ENCODE measurements around the gene PRKCE. TPM values are rescaled to one million over a fixed set of nuclear protein-coding genes. Genes with fewer than 3 reads are reported as not detected.

PRKCE gene
- total and polyA plus RNA-seq, 4 experiments from 2014 or later, result 1.8 to 21.7 (median 11.0) TPM

GRCh38 chr2:46169467-46169866 is 518.0 kb downstream of the PRKCE start:
- Histone ChIP-seq H3K27ac (ENCODE audit: low read depth, low read length) (no peak overlapping the region), H3K27me3 (ENCODE audit: insufficient read depth, low read length) (no peaks in the 10 kb centered on the region), H3K9me3 (ENCODE audit: control insufficient read depth in 1 of 2, low read length in 2 of 2) (no peaks in the 10 kb centered on the region), H3K4me1 (ENCODE audit: insufficient read depth, low read length) (no peaks in the 10 kb centered on the region), H3K4me3 (ENCODE audit: low read length in 2 of 2) (no peak overlapping the region), H3K36me3 (ENCODE audit: insufficient read depth, low read length) (no peaks in the 10 kb centered on the region)
- no peaks in the 10 kb centered on the region for H3K27me3 Mint-ChIP-seq
- H3K27ac Mint-ChIP-seq, result no peak overlapping the region
- no peak for DNase-seq
- intact Hi-C loops (cut with micrococcal nuclease), result no loop called here
- no peak overlapping the region for H3K4me3 Mint-ChIP-seq
- ChIA-PET POLR2A (ENCODE audit: partially characterized antibody) (no interaction called here), CTCF (ENCODE audit: partially characterized antibody) (no interaction called here)
- H3K36me3 Mint-ChIP-seq, result peaks cover 1 to 6% of the 10 kb centered on the region in 2 donors
- H3K4me1 Mint-ChIP-seq, result peaks cover 0 to 10% (median 3%) of the 10 kb centered on the region in 4 donors
- H3K9me3 Mint-ChIP-seq, result peaks cover 0 to 2% (median 0%) of the 10 kb centered on the region in 8 donors

GRCh38 chr2:46170026-46170425 is 518.6 kb downstream of the PRKCE start:
- CTCF ChIA-PET (ENCODE audit: partially characterized antibody), result no interaction called here
- Histone ChIP-seq H3K27me3 (ENCODE audit: insufficient read depth, low read length) (no peaks in the 10 kb centered on the region), H3K9me3 (ENCODE audit: control insufficient read depth in 1 of 2, low read length in 2 of 2) (no peaks in the 10 kb centered on the region), H3K4me1 (ENCODE audit: insufficient read depth, low read length) (no peaks in the 10 kb centered on the region), H3K36me3 (ENCODE audit: insufficient read depth, low read length) (no peaks in the 10 kb centered on the region), H3K27ac (ENCODE audit: low read depth, low read length) (no peak overlapping the region), H3K4me3 (ENCODE audit: low read length in 2 of 2) (no peak overlapping the region)
- POLR2A ChIA-PET (ENCODE audit: partially characterized antibody), result no interaction called here
- Mint-ChIP-seq H3K27ac (no peak overlapping the region), H3K4me1 (peaks cover 0 to 14% (median 3%) of the 10 kb centered on the region in 4 donors), H3K4me3 (no peak overlapping the region), H3K9me3 (peaks cover 0 to 2% (median 0%) of the 10 kb centered on the region in 8 donors), H3K36me3 (peaks cover 0 to 3% of the 10 kb centered on the region in 2 donors), H3K27me3 (no peaks in the 10 kb centered on the region)
- DNase-seq, result no peak
- intact Hi-C loops (cut with micrococcal nuclease), result no loop called here

GRCh38 chr2:46170611-46171350 is 519.3 kb downstream of the PRKCE start:
- no peaks in the 10 kb centered on the region for H3K4me1 ChIP-seq (ENCODE audit: insufficient read depth, low read length)
- no peak overlapping the region for H3K27ac ChIP-seq (ENCODE audit: low read depth, low read length)
- Mint-ChIP-seq H3K27me3 (no peaks in the 10 kb centered on the region), H3K4me3 (no peak overlapping the region), H3K27ac (no peak overlapping the region), H3K36me3 (no peaks in the 10 kb centered on the region), H3K9me3 (peaks cover 0 to 2% (median 0%) of the 10 kb centered on the region in 8 donors), H3K4me1 (peaks cover 0 to 14% (median 3%) of the 10 kb centered on the region in 4 donors)
- DNase-seq, result no peak
- no peaks in the 10 kb centered on the region for H3K27me3 ChIP-seq (ENCODE audit: insufficient read depth, low read length)
- intact Hi-C loops (cut with micrococcal nuclease), result no loop called here
- ChIA-PET CTCF (ENCODE audit: partially characterized antibody) (no interaction called here), POLR2A (ENCODE audit: partially characterized antibody) (no interaction called here)
- no peaks in the 10 kb centered on the region for H3K9me3 ChIP-seq (ENCODE audit: control insufficient read depth in 1 of 2, low read length in 2 of 2)
- no peak overlapping the region for H3K4me3 ChIP-seq (ENCODE audit: low read length in 2 of 2)
- H3K36me3 ChIP-seq (ENCODE audit: insufficient read depth, low read length), result no peaks in the 10 kb centered on the region

GRCh38 chr2:46171411-46171953 is 520.0 kb downstream of the PRKCE start:
- Histone ChIP-seq H3K9me3 (ENCODE audit: control insufficient read depth in 1 of 2, low read length in 2 of 2) (no peaks in the 10 kb centered on the region), H3K36me3 (ENCODE audit: insufficient read depth, low read length) (no peaks in the 10 kb centered on the region), H3K4me1 (ENCODE audit: insufficient read depth, low read length) (no peaks in the 10 kb centered on the region), H3K4me3 (ENCODE audit: low read length in 2 of 2) (no peak overlapping the region), H3K27ac (ENCODE audit: low read depth, low read length) (no peak overlapping the region), H3K27me3 (ENCODE audit: insufficient read depth, low read length) (no peaks in the 10 kb centered on the region)
- Mint-ChIP-seq H3K4me3 (no peak overlapping the region), H3K4me1 (peaks cover 0 to 14% (median 3%) of the 10 kb centered on the region in 4 donors), H3K36me3 (no peaks in the 10 kb centered on the region), H3K9me3 (peaks cover 0 to 2% (median 0%) of the 10 kb centered on the region in 8 donors), H3K27ac (no peak overlapping the region), H3K27me3 (no peaks in the 10 kb centered on the region)
- CTCF ChIA-PET (ENCODE audit: partially characterized antibody), result interaction anchor here (1.0 kb wide), 1 partner anchor 192 kb away, joined by 4 read pairs; no protein-coding TSS in a partner anchor
- no peak for DNase-seq
- intact Hi-C loops (cut with micrococcal nuclease), result no loop called here
- POLR2A ChIA-PET (ENCODE audit: partially characterized antibody), result no interaction called here

GRCh38 chr2:46171996-46172546 is 520.6 kb downstream of the PRKCE start:
- no peak overlapping the region for H3K27ac ChIP-seq (ENCODE audit: low read depth, low read length)
- DNase-seq, result no peak
- H3K27me3 Mint-ChIP-seq, result no peaks in the 10 kb centered on the region
- H3K4me1 ChIP-seq (ENCODE audit: insufficient read depth, low read length), result no peaks in the 10 kb centered on the region
- no peak overlapping the region for H3K4me3 Mint-ChIP-seq
- H3K9me3 ChIP-seq (ENCODE audit: control insufficient read depth in 1 of 2, low read length in 2 of 2), result no peaks in the 10 kb centered on the region
- H3K27ac Mint-ChIP-seq, result no peak overlapping the region
- H3K36me3 ChIP-seq (ENCODE audit: insufficient read depth, low read length), result no peaks in the 10 kb centered on the region
- H3K4me3 ChIP-seq (ENCODE audit: low read length in 2 of 2), result no peak overlapping the region
- no peaks in the 10 kb centered on the region for H3K36me3 Mint-ChIP-seq
- intact Hi-C loops (cut with micrococcal nuclease), result no loop called here
- CTCF ChIA-PET (ENCODE audit: partially characterized antibody), result interaction anchor here (1.0 kb wide), 1 partner anchor 191 kb away, joined by 4 read pairs; no protein-coding TSS in a partner anchor
- H3K27me3 ChIP-seq (ENCODE audit: insufficient read depth, low read length), result no peaks in the 10 kb centered on the region
- peaks cover 0 to 14% (median 3%) of the 10 kb centered on the region in 4 donors for H3K4me1 Mint-ChIP-seq
- peaks cover 0 to 2% (median 0%) of the 10 kb centered on the region in 8 donors for H3K9me3 Mint-ChIP-seq
- POLR2A ChIA-PET (ENCODE audit: partially characterized antibody), result no interaction called here

GRCh38 chr2:46173030-46173429 is 521.6 kb downstream of the PRKCE start:
- no peak overlapping the region for H3K4me3 ChIP-seq (ENCODE audit: low read length in 2 of 2)
- no peak overlapping the region for H3K4me3 Mint-ChIP-seq
- POLR2A ChIA-PET (ENCODE audit: partially characterized antibody), result no interaction called here
- no peaks in the 10 kb centered on the region for H3K27me3 Mint-ChIP-seq
- H3K36me3 Mint-ChIP-seq, result no peaks in the 10 kb centered on the region
- H3K9me3 ChIP-seq (ENCODE audit: control insufficient read depth in 1 of 2, low read length in 2 of 2), result no peaks in the 10 kb centered on the region
- H3K36me3 ChIP-seq (ENCODE audit: insufficient read depth, low read length), result no peaks in the 10 kb centered on the region
- H3K27me3 ChIP-seq (ENCODE audit: insufficient read depth, low read length), result no peaks in the 10 kb centered on the region
- CTCF ChIA-PET (ENCODE audit: partially characterized antibody), result no interaction called here
- H3K4me1 Mint-ChIP-seq, result peaks cover 1 to 14% (median 6%) of the 10 kb centered on the region in 4 donors
- intact Hi-C loops (cut with micrococcal nuclease), result no loop called here
- no peak overlapping the region for H3K27ac ChIP-seq (ENCODE audit: low read depth, low read length)
- H3K27ac Mint-ChIP-seq, result no peak overlapping the region
- H3K4me1 ChIP-seq (ENCODE audit: insufficient read depth, low read length), result no peaks in the 10 kb centered on the region
- peaks cover 0 to 2% (median 0%) of the 10 kb centered on the region in 8 donors for H3K9me3 Mint-ChIP-seq
- DNase-seq, result no peak

- Mint-ChIP-seq H3K4me1 (peaks cover 4 to 17% (median 8%) of the 10 kb centered on the region in 4 donors), H3K36me3 (no peaks in the 10 kb centered on the region), H3K27ac (no peak overlapping the region), H3K27me3 (no peaks in the 10 kb centered on the region), H3K4me3 (no peak overlapping the region), H3K9me3 (peaks cover 0 to 2% (median 0%) of the 10 kb centered on the region in 8 donors)
- intact Hi-C loops (cut with micrococcal nuclease), result no loop called here
- ChIA-PET CTCF (ENCODE audit: partially characterized antibody) (no interaction called here), POLR2A (ENCODE audit: partially characterized antibody) (no interaction called here)
- no peak for DNase-seq
- no peaks in the 10 kb centered on the region for H3K27me3 ChIP-seq (ENCODE audit: insufficient read depth, low read length)
- H3K4me1 ChIP-seq (ENCODE audit: insufficient read depth, low read length), result peaks cover 3% of the 10 kb centered on the region
- no peak overlapping the region for H3K4me3 ChIP-seq (ENCODE audit: low read length in 2 of 2)
- H3K9me3 ChIP-seq (ENCODE audit: control insufficient read depth in 1 of 2, low read length in 2 of 2), result no peaks in the 10 kb centered on the region
- H3K27ac ChIP-seq (ENCODE audit: low read depth, low read length), result no peak overlapping the region
- H3K36me3 ChIP-seq (ENCODE audit: insufficient read depth, low read length), result no peaks in the 10 kb centered on the region
Observed at GRCh38 chr2:46173636-46174250, 522.3 kb downstream of the PRKCE start.

Data from CD4-positive, alpha-beta memory T cell (primary cell).